RWPE2 (cell line): ENCODE data around the gene ASIP.
"Not testable (repeated sequence)": the region's sequence is repeated elsewhere in the genome, so short reads cannot be mapped to it uniquely, and the experiment has no call there.

Experiments used
- ATAC-seq: fragments of 200-7000 bp; cut with Tn5 transposase; 3 replicates; pipeline ENCODE4 v1.9.1; 2021; ENCODE audit warnings: low read depth
- DNase-seq: peaks from one replicate; pipeline ENCODE4 v3.0.0-alpha.2; 2020; ENCODE audit warnings: low spot score
- H3K27ac ChIP-seq: fragments of 450-650 bp; 2 replicates; pipeline ENCODE4 v1.5.1; 2017; ENCODE audit warnings: mild to moderate bottlenecking; ENCODE audit not compliant: poor library complexity, severe bottlenecking
- H3K27me3 ChIP-seq: fragments of 250-450 bp; sonication (Bioruptor Pico); 2 replicates; pipeline ENCODE4 v1.5.1; 2021; ENCODE audit warnings: mild to moderate bottlenecking, moderate library complexity; ENCODE audit not compliant: insufficient read depth, poor library complexity, severe bottlenecking
- H3K36me3 ChIP-seq: fragments of 250-450 bp; sonication (Bioruptor Pico); 2 replicates; pipeline ENCODE4 v1.5.1; 2020; ENCODE audit warnings: low read depth, mild to moderate bottlenecking, moderate library complexity
- H3K4me1 ChIP-seq: fragments of 250-450 bp; sonication (Bioruptor Pico); 2 replicates; pipeline ENCODE4 v1.5.1; 2021; ENCODE audit warnings: mild to moderate bottlenecking, moderate library complexity; ENCODE audit not compliant: insufficient read depth, poor library complexity, severe bottlenecking
- H3K4me3 ChIP-seq: fragments of 250-450 bp; sonication (Bioruptor Pico); 2 replicates; pipeline ENCODE4 v1.5.1; 2021; ENCODE audit warnings: mild to moderate bottlenecking, moderate library complexity; ENCODE audit not compliant: severe bottlenecking
- H3K9me3 ChIP-seq: fragments of 250-450 bp; sonication (Bioruptor Pico); 2 replicates; pipeline ENCODE4 v1.5.1; 2021; ENCODE audit warnings: mild to moderate bottlenecking, moderate library complexity; ENCODE audit not compliant: severe bottlenecking
- TF ChIP-seq, protein P1 (sequence below): fragments of 450-650 bp; IDR thresholded peaks from one replicate; pipeline ENCODE4 v1.5.1; 2017; ENCODE audit warnings: mild to moderate bottlenecking, moderate library complexity; ENCODE audit not compliant: poor library complexity, severe bottlenecking

Gene ASIP

DNA sequence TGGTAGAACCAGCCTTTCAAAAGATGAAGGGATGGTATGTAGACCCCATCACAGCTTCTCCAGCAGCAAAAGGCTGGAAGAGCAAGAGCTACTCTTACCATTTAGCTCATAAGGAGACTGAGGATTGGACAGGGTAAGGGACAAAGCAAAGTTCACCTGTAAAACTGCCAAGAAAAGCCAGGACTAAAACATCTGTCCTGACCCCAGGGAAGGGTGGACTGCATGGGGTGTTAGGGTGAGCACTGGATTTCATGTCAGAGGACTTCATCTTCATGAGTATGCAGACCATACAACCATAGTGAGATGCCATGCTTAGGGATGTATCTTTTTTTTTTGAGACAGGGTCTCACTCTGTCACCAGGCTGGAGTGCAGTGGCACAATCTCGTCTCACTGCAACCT is 42.6 kb downstream of the ASIP start:
- Histone ChIP-seq H3K9me3 (no peaks in the 10 kb centered on the region), H3K27me3 (no peaks in the 10 kb centered on the region), H3K36me3 (peaks cover 97% of the 10 kb centered on the region), H3K4me1 (no peaks in the 10 kb centered on the region), H3K27ac (no peak overlapping the region), H3K4me3 (no peak overlapping the region)
- TF ChIP-seq, protein P1, sequence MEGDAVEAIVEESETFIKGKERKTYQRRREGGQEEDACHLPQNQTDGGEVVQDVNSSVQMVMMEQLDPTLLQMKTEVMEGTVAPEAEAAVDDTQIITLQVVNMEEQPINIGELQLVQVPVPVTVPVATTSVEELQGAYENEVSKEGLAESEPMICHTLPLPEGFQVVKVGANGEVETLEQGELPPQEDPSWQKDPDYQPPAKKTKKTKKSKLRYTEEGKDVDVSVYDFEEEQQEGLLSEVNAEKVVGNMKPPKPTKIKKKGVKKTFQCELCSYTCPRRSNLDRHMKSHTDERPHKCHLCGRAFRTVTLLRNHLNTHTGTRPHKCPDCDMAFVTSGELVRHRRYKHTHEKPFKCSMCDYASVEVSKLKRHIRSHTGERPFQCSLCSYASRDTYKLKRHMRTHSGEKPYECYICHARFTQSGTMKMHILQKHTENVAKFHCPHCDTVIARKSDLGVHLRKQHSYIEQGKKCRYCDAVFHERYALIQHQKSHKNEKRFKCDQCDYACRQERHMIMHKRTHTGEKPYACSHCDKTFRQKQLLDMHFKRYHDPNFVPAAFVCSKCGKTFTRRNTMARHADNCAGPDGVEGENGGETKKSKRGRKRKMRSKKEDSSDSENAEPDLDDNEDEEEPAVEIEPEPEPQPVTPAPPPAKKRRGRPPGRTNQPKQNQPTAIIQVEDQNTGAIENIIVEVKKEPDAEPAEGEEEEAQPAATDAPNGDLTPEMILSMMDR: no peak
- ATAC-seq (no peak), DNase-seq (no peak)

DNA sequence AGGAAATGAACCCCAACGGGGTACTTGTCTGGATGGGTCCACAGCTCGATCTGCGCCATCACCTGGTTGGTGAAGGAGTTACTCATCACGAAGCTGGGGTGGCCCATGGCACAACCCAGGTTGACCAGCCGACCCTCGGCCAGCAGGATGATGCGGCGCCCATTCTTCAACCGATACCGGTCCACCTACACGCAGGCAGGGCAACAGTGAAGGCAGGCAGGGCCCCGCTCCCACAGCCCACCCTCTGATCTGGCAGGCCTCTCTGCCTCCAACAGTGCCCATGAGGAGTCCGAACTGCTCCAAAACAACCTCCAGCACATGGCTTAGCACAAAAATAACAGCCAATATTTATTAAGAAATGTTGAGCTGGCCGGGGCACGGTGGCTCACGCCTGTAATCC is 44.2 kb downstream of the ASIP start:
- DNase-seq (no peak), ATAC-seq (no peak)
- Histone ChIP-seq H3K27me3 (no peaks in the 10 kb centered on the region), H3K9me3 (no peaks in the 10 kb centered on the region), H3K36me3 (peaks cover 100% of the 10 kb centered on the region), H3K27ac (no peak overlapping the region), H3K4me3 (no peak overlapping the region), H3K4me1 (no peaks in the 10 kb centered on the region)
- TF ChIP-seq, protein P1: no peak

DNA sequence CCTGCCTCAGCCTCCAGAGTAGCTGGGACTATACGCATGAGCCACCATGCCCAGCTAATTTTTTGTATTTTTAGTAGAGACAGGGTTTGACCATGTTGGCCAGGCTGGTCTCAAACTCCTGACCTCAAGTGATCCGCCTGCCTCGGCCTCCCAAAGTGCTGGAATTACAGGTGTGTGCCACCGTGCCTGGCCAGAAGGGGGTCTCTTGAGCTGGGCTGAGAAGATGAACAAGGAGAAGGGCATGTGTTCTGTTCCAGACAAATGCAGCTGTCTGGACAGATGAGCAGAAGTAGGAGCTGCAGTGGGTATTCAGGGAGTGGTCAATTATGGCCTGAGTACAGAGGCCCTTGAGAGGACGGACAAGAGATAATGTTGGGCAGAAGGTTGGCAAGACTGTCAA is 46.3 kb downstream of the ASIP start:
- H3K36me3 ChIP-seq: peaks cover 100% of the 10 kb centered on the region
- not testable (repeated sequence) for DNase-seq, H3K27me3 ChIP-seq, H3K4me1 ChIP-seq, H3K4me3 ChIP-seq, H3K9me3 ChIP-seq, H3K27ac ChIP-seq
- 0 out of 3 replicates have a peak, but pooled peaks have one; percentile 1 for ATAC-seq

DNA sequence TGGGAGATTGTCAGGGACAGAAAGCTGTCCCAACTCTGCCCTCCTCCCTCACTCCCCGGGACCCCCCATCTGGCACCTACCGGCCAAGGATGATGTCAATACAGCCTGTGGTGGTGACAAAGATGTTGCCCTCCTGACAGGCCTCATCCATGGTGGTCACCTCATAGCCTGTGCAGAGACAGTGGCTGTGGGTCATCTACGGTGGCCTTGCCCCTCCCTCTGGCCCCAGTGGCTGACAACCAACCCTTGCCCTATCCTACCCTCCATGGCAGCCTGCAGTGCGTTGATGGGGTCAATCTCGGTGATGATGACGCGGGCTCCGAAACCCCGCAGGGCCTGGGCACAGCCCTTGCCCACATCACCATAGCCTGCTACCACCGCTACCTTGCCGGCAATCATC is 49.2 kb downstream of the ASIP start:
- TF ChIP-seq, protein P1: no peak

DNA sequence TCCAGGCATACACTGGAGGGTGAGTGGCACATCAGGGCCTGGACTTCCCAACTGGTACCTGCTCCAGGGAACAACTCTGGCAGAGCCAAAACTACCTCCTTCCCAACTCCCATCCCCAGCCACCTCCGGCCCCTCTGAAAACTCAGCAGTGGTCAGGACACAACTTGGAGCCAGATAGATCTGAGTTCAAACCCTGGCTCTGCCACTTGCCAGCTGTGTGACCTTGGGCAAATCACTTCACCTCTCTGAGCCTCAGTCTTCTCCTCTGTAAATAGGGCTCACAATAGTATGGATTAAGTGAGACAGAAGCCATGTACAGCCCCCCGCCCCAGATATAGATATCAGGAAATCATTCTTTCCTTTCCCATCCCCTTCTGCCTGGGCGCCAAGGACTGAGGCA is 51.3 kb downstream of the ASIP start:
- no peak for ATAC-seq
- H3K4me3 ChIP-seq: no peak overlapping the region
- peaks cover 100% of the 10 kb centered on the region for H3K36me3 ChIP-seq
- DNase-seq: no peak
- H3K27ac ChIP-seq: no peak overlapping the region
- H3K9me3 ChIP-seq: no peaks in the 10 kb centered on the region
- H3K4me1 ChIP-seq: no peaks in the 10 kb centered on the region
- TF ChIP-seq, protein P1: no peak
- H3K27me3 ChIP-seq: no peaks in the 10 kb centered on the region

More for the DNA sequence above, 49.2 kb downstream of the ASIP start:
- H3K27ac ChIP-seq: no peak overlapping the region
- H3K4me1 ChIP-seq: no peaks in the 10 kb centered on the region
- peaks cover 100% of the 10 kb centered on the region for H3K36me3 ChIP-seq
- H3K9me3 ChIP-seq: no peaks in the 10 kb centered on the region
- ATAC-seq: no peak
- no peaks in the 10 kb centered on the region for H3K27me3 ChIP-seq
- H3K4me3 ChIP-seq: no peak overlapping the region
- DNase-seq: no peak

DNA sequence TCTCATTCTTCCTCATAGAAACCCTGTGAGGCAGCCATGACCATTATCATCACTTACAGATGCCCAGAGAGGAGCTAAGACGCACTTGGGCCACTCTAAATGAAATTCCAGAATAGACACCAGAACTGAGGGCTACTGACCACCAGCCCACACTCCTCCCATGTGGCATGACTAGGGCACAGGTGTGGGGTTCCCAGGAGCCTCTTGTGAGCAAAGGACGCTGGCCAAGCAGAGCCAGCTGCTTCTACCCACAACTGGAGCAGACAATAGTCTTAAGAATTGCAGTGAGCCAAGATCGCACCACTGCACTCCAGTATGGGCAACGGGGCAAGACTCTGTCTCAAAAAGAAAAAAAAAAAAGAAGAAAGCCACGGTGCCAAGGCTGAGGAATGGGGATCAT is 51.9 kb downstream of the ASIP start:
- Histone ChIP-seq H3K36me3 (peaks cover 100% of the 10 kb centered on the region), H3K27ac (no peak overlapping the region), H3K27me3 (no peaks in the 10 kb centered on the region), H3K4me3 (no peak overlapping the region), H3K4me1 (no peaks in the 10 kb centered on the region), H3K9me3 (no peaks in the 10 kb centered on the region)
- TF ChIP-seq, protein P1: no peak
- ATAC-seq (no peak), DNase-seq (no peak)
